ENCODE data around the gene FIBCD1.
"Not testable (repeated sequence)": the region's sequence is repeated elsewhere in the genome, so short reads cannot be mapped to it uniquely, and the experiment has no call there.

The FIBCD1 gene

GRCh38 chr9:130921989-130922892 lies 16.8 kb downstream of the FIBCD1 start:
- DNase-seq (ENCODE audit: low spot score), result no peak

DNA sequence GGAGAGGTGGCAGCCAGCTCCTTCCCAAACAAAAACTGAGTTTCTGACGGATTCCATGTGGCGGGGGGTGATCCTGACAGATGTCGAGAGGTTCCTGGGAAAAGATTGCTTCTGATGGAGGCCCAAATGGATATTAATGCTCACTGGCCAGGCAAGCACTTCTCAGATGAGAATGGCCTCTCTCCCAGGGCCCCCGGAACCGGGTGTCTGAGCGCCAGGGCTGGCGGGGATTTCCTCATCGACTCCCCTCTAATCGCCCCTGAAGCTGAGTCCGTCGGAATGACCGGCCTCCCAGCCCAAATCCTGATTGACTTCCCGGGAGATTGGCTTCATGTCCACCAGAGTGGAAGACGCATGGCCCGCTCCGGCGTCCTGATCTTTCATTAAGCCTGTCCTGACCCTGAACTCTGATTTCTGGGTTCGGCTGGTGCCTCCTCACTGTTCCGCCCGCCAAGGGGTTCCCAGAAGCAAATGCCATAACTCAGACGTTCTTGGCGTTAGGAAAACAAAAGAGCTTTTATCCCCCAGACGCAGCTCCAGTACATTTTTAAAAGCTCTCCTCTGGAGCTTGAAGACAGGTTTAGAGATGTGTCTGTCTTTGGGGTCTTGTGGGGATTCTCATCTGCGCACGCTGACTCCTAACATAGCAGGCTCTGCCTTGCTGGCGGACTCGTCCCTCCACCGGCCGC lies 17.6 kb downstream of the FIBCD1 start:
- no peak for DNase-seq (ENCODE audit: low spot score)

DNA sequence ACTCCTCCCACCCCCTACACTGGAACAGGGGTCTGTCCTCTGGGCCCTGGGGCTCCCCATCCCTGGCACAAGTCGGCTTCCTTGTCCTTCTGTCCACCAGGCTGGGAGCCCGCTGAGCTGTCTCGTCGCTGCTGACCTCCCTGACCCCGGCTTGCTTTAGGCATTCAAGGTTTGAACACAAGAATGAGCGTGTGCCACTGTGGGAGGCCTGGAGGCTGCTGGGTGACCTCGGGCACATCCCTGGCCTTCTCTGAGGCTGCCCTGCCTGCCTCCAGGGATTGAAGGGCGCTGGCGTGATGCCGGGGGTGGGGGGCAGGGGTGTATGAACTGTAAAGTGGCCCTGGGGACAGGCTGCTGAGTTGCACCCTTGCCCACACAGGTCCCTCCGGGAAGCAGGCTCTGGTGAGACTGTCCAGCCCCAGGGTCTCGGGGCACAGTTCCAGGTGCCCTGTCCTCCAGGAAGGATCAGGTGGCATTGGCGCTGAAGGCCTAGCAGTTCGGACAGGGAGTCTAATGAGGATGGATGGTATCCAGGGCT lies 18.2 kb downstream of the FIBCD1 start:
- no peak for DNase-seq (ENCODE audit: low spot score)

DNA sequence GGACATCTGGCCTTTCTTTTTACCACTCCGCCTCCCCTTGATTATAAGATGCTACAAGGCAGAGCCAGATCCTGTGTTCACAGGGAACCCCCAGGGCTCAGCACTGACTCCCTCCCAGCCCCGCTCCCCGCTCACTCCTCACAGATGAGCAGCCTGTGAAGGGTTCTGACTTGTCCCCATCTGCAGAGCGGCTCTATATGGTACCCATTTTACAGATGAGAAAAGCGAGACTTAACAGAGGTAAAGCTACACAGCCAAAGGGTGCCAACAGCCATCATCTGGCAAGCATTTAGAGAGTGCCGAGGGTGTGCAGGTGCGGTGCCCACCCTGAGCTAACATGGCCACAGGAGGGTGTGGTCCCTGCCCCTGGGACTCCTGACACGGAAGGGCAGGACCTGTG lies 18.8 kb downstream of the FIBCD1 start:
- DNase-seq (ENCODE audit: low spot score), result no peak

DNA sequence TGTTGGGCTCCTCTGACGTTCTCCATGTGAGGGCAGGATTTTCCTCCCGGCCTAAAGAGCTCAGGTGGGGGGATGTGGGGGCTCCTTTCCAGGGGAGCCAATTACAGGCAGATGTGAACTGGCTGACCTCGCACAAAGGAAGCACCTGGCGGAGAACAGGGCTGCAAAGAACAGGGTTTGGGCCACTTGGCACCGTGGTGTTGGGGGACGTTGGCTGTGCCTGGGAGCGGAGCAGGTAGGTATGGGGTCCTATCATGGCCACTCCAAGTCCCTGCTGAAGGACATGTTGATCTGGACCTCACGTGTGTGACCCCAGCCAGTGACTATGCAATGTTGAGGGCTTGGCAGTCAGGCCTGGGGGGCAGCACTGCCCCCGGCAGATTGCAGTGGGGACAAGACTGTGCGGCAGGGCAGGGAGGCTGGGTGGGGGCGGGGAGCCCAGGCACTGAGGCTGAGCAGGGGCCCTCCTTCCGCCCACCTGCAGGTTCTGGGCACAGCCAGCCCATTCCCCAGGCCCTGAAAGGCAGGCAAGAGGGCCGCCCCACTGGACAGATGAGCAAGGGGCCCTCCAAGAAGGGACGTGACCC lies 19.4 kb downstream of the FIBCD1 start:
- DNase-seq (ENCODE audit: low spot score), result no peak

GRCh38 chr9:130918826-130919558 lies 20.1 kb downstream of the FIBCD1 start:
- no peak for DNase-seq (ENCODE audit: low spot score)

DNA sequence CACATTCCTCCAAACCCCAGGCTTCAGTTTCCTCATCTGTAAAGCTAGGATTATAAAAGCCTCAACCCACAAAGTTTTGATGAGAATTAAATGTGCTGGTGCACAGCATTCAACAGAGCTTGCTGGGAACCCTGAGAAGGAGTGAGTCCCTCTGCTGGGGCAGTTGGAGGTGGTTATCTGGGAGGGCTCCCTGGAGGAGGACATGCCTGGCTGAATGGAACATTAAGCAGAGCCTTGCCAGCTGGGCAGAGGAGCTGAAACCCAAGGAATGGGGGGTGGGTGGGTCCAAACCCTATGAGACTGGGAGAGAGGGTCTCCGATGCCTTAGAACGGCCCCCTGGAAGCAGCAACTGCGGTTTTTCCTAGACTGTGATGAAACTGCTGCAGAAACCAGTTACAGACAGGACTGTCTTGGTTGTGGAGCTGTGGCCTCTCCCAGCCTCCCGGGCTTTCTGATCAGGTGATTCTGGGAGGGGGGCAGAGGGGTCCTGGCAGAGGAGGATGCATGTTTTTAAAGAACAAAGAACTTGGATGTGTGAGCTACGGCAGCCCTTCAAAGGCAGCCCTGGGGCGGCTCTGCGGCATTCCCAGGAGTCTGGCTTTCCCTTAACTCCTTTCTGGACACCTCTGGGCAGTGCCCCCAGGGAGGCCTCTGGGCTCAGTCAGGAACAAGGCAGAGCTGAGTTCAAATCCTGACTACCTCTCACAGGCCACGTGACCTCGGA lies 20.8 kb downstream of the FIBCD1 start:
- DNase-seq (ENCODE audit: low spot score), result no peak

DNA sequence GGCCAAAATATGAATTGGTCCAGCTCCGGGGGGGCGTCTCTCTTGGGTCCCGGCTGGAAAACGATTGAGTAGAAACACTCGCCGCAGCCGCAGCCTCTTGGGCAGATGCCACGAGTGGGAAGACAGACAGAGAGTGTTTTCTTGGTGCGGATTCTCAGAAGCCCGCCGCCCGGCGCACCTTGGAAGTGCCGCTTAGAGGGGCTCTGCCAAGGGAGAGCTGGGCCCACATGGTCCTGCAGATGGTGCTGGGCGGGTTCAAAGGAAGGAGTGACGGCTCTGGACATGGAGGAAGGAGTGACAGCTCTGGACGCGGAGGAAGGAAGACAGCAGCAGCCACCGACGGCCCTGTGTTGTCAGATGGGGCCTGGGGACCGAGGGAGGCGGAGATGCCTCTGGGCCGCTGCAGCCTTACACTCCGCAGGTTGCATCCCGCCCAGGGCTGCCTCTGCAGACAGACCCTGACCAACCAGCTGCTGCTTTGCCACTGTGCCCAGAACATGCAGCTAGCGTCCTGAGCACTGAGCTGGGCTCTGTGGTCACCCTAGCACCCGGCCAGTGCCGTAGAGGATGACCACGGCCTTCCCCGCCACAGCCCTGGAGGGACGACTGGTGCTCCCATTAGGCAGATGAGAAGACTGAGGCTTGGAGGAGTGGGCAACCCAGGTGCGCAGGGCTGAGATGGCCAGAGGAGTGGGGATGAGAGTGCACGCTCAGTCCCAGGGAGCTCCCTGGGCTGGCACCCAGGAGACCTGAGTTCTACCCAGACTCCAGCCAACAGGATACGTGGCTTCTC lies 21.7 kb downstream of the FIBCD1 start:
- no peak for DNase-seq (ENCODE audit: low spot score)

DNA sequence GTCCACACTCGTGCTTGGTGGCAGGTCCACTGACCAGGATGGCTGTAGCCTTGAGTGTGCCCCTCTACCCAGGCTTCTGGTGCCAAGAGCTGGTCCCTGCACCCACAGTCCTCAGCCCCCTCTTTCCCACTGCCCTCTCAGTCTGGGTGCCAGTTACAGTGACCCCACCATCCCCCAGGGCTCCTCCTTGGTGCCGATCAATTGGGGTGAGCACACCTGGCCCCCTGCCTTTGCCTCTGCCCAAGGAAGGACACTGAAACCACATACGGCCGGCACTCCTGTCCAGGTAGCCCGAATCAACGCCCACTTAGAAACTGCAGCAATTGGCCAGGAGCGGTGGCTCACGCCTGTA lies 24.0 kb downstream of the FIBCD1 start:
- DNase-seq (ENCODE audit: low spot score), result no peak

GRCh38 chr9:130914417-130915095 lies 24.5 kb downstream of the FIBCD1 start:
- no peak for DNase-seq (ENCODE audit: low spot score)

- DNase-seq (ENCODE audit: low spot score), result no peak
These were observed 25.2 kb downstream of the FIBCD1 start for GRCh38 chr9:130913599-130914416.

DNA sequence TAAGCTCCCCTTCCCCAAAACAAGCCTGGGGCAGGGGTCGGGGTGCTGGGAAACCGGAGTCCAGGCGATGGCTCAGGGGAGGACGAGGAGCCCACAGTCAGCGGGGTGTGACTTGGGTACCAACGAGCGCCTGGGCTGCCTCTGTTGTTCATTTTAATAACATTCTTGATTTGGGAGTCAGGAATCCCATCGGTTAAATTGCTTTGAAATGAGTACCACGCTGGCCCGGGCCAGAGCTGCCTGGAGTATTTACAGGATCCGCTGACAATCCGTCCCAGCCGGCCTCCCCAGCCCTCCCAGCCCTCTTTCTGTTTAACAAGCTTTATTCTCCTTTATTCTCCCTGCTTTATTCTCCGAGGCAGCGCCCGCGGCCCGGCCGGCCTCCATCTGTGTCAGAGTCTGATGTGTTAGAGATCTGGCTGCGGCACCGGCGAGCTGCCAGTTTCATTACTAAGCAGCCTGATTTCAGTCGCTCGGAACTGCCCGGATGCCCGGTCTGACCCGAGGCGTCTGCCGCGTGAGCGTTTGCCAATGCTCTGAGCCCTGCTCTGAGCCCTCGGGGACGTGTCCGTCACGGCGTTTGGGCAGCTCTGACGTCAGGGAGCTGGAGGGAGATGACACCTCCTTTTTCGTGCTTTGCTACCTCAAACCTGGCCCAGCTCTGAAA lies 26.0 kb downstream of the FIBCD1 start:
- no peak for DNase-seq (ENCODE audit: low spot score)

GRCh38 chr9:130911254-130912049 lies 27.6 kb downstream of the FIBCD1 start:
- no peak for DNase-seq (ENCODE audit: low spot score)

DNA sequence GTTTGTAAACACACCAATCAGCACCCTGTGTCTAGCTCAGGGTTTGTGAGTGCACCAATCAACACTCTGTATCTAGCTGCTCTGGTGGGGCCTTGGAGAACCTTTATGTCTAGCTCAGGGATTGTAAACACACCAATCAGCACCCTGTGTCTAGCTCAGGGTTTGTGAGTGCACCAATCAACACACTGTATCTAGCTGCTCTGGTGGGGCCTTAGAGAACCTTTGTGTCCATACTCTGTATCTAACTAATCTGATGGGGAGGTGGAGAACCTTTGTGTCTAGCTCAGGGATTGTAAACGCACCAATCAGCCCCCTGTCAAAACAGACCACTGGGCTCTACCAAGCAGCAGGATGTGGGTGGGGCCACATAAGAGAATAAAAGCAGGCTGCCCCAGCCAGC lies 28.4 kb downstream of the FIBCD1 start:
- not testable (repeated sequence) for DNase-seq (ENCODE audit: low spot score)

- not testable (repeated sequence) for DNase-seq (ENCODE audit: low spot score)
These were observed 29.0 kb downstream of the FIBCD1 start for GRCh38 chr9:130910041-130910440.

DNA sequence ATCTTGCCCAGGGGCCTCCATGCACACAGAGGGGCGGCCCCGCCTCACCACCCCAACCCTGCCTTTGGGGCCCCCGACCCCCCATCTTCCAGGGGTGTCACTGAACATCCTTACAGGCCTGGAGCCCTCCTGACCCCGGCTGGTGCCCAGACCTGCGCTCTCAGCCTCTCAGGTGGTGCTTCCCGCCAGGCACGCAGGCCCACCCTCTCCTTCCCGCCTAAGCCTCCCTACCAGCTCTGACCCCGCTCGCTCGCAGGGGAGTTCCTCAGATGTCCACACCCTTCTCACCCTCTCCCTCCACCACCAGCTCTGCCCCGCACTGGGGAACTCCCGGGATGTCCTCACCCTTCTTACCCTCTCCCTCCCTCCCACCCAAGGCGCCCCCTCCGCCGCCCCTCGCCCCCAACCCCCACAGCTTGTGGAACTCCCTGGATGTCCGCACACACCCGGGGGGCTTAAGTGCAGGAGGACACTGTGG lies 30.1 kb downstream of the FIBCD1 start:
- no peak for DNase-seq (ENCODE audit: low spot score)

GRCh38 chr9:130908146-130908877 lies 30.7 kb downstream of the FIBCD1 start:
- DNase-seq (ENCODE audit: low spot score), result no peak
